PFSK-1 (cell line): ENCODE data around the gene CXCL17.

Experiments used
- FOXP2 ChIP-seq: optimal IDR thresholded peaks from 2 replicates; pipeline ENCODE3; 2011; ENCODE audit warnings: borderline replicate concordance, control low read depth, inconsistent platforms; ENCODE audit not compliant: insufficient read depth; ENCODE audit errors: extremely low read length, extremely low read depth
- POLR2AphosphoS5 ChIP-seq: IDR thresholded peaks from 2 replicates; pipeline ENCODE4 v1.6.1; 2012; ENCODE audit warnings: low read depth, mild to moderate bottlenecking, control low read depth, low read length, moderate library complexity
- REST ChIP-seq, 2 experiments: IDR thresholded peaks; 2 replicates each; pipeline versions ENCODE4 v1.6.1 to v1.8.0; 2011 to 2012; ENCODE audit warnings: low read depth in 2 of 2, low read length in 2 of 2, control low read depth in 1 of 2, inconsistent platforms in 1 of 2, mild to moderate bottlenecking in 1 of 2, moderate library complexity in 1 of 2; ENCODE audit not compliant: insufficient read depth in 1 of 2
- SIN3A ChIP-seq: IDR thresholded peaks from 2 replicates; pipeline ENCODE4 v1.6.1; 2012; ENCODE audit warnings: mild to moderate bottlenecking, low read length, moderate library complexity, borderline replicate concordance; ENCODE audit not compliant: insufficient read depth
- TAF1 ChIP-seq: IDR thresholded peaks from 2 replicates; pipeline ENCODE4 v1.6.1; 2012; ENCODE audit warnings: low read length, control low read depth, borderline replicate concordance; ENCODE audit not compliant: insufficient read depth

DNA sequence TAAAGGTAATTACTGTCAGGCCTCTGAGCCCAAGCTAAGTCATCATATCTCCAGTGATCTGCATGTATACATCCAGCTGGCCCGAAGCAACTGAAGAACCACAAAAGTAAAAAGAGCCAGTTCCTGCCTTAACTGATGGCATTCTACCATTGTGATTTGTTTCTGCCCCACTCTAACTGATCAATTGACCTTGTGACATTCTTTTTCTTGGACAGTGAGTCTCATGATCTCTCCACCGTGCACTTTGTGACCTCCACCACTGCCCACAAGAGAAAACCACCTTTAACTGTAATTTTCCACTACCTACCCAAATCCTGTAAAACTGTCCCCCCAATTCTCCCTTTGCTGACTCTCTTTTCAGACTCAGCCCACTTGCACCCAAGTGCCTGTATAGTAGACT, 17.2 kb upstream of the CXCL17 start:
- TF ChIP-seq TAF1: no peak
- TF ChIP-seq POLR2AphosphoS5: no peak
- TF ChIP-seq REST (IDR thresholded peaks at IDR 0.05; ENCODE audit: insufficient read depth in 1 of 2, low read depth in 2 of 2, low read length in 2 of 2): no peak
- no peak for TF ChIP-seq SIN3A
- TF ChIP-seq FOXP2: no peak
